GM21367 (cell line): ENCODE data around the gene LCK.

Experiments
- ATAC-seq: cut with Tn5 transposase; IDR thresholded peaks from one replicate; pipeline ENCODE4 v1.9.1; 2021; ENCODE audit not compliant: unreplicated experiment

Gene LCK

GRCh38 chr1:32250893-32251716 lies at the start of gene LCK:
LCK (plus strand) TSS chr1:32251265; CDS start chr1:32274330, 23,065 bp downstream.
- no peak for ATAC-seq

- ATAC-seq: no peak
Measured at GRCh38 chr1:32204943-32205361, 46.1 kb upstream of the LCK start.

- peak; percentile 39 for ATAC-seq
Measured at GRCh38 chr1:32205401-32206370, 45.4 kb upstream of the LCK start, which contains the start of gene IQCC. IQCC (plus strand) TSS chr1:32205671; CDS start chr1:32205682, 11 bp downstream.

- ATAC-seq: no peak
Measured at GRCh38 chr1:32208469-32208868, 42.6 kb upstream of the LCK start.

- no peak for ATAC-seq
Measured at GRCh38 chr1:32208891-32209328, 42.2 kb upstream of the LCK start, which contains the start of gene DCDC2B. DCDC2B (plus strand) TSS chr1:32209089; CDS start chr1:32209094, 5 bp downstream.

- no peak for ATAC-seq
Measured at GRCh38 chr1:32215629-32216480, 35.2 kb upstream of the LCK start.

- ATAC-seq: no peak
Measured at GRCh38 chr1:32216566-32216965, 34.5 kb upstream of the LCK start.

GRCh38 chr1:32219022-32219421 lies 32.0 kb upstream of the LCK start:
- no peak for ATAC-seq

GRCh38 chr1:32220746-32221580 lies 30.1 kb upstream of the LCK start:
- no peak for ATAC-seq

GRCh38 chr1:32221581-32221979 lies 29.5 kb upstream of the LCK start:
- no peak for ATAC-seq

- ATAC-seq: peak; percentile 93
Measured at GRCh38 chr1:32221980-32222755, 28.9 kb upstream of the LCK start, which contains the start of the genes EIF3I and TMEM234. EIF3I (plus strand) TSS chr1:32222407; CDS start chr1:32222442, 35 bp downstream. TMEM234 (minus strand) TSS chr1:32222353; CDS start chr1:32222322, 31 bp downstream.

GRCh38 chr1:32223683-32224082 lies 27.4 kb upstream of the LCK start:
- ATAC-seq: no peak

GRCh38 chr1:32224285-32224684 lies 26.8 kb upstream of the LCK start:
- no peak for ATAC-seq

GRCh38 chr1:32228771-32229170 lies 22.3 kb upstream of the LCK start:
- no peak for ATAC-seq

- no peak for ATAC-seq
Measured at GRCh38 chr1:32231843-32232432, 19.1 kb upstream of the LCK start.

- no peak for ATAC-seq
Measured at GRCh38 chr1:32232558-32233304, 18.3 kb upstream of the LCK start.

GRCh38 chr1:32234792-32235191 lies 16.3 kb upstream of the LCK start:
- no peak for ATAC-seq

- no peak for ATAC-seq
Measured at GRCh38 chr1:32239337-32239736, 11.7 kb upstream of the LCK start.
